Activated naive CD4-positive, alpha-beta T cell treated with anti-CD3 and anti-CD28 coated beads, Interleukin-2, amount 50 U/mL, for 24 hours (primary cell): Measurements from ENCODE around the gene PDZRN3.
"Not testable (repeated sequence)": the region's sequence is repeated elsewhere in the genome, so short reads cannot be mapped to it uniquely, and the experiment has no call there.

ENCODE experiments used
- H3K27ac Mint-ChIP-seq: one replicate; pipeline ENCODE4 v1.8.0; 2021; ENCODE audit warnings: mild to moderate bottlenecking, mixed read lengths
- H3K27me3 Mint-ChIP-seq: one replicate; pipeline ENCODE4 v1.8.0; 2021; ENCODE audit warnings: mixed read lengths
- H3K36me3 Mint-ChIP-seq: one replicate; pipeline ENCODE4 v1.8.0; 2021; ENCODE audit warnings: mixed read lengths
- H3K4me1 Mint-ChIP-seq: one replicate; pipeline ENCODE4 v1.8.0; 2021; ENCODE audit warnings: mixed read lengths
- H3K4me3 Mint-ChIP-seq: one replicate; pipeline ENCODE4 v1.8.0; 2021; ENCODE audit warnings: mild to moderate bottlenecking, mixed read lengths
- H3K9me3 Mint-ChIP-seq: one replicate; pipeline ENCODE4 v1.8.0; 2021; ENCODE audit warnings: mixed read lengths

The PDZRN3 gene

DNA sequence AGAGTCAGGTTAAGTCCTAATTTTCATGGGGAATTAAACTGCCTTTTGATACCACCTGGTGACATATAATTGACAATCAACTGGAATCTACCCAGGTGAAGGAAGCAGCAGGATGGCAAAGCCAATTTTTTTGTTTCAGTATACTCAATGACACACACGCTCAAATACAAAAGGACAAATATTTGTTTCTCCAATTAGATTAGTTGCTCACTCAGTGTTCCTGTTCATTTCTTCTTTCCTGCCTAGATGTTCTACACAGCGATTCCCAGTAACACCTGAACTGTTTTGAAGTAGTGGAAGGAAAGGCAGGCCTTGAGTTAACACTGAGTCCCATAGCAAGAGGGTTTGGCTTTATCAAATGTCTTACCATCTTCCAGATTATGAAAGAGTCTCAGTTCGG lies 157.5 kb downstream of the PDZRN3 start:
- H3K36me3 Mint-ChIP-seq: no peaks in the 10 kb centered on the region
- no peaks in the 10 kb centered on the region for H3K9me3 Mint-ChIP-seq
- no peak overlapping the region for H3K4me3 Mint-ChIP-seq
- peaks cover 4% of the 10 kb centered on the region for H3K27me3 Mint-ChIP-seq
- no peaks in the 10 kb centered on the region for H3K4me1 Mint-ChIP-seq
- H3K27ac Mint-ChIP-seq: no peak overlapping the region

DNA sequence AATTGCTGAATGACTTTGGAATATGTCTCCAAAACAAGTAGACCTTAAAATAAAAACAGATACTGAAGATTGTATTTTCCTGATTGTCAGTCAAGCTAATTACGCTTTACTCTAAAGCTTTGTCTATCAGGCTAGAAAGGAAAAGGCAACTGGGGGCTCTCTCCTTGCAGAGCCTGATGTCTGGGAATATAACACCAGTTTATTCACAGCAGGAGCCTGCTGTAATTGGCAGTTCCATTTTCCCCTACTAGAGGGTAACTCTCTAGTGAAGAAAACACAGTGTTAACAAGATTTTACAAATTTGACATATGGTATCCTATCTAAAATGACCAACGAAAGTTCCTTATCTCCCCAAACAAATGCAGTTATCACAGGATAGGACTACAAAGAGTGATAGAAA lies 158.8 kb downstream of the PDZRN3 start:
- peaks cover 4% of the 10 kb centered on the region for H3K27me3 Mint-ChIP-seq
- no peaks in the 10 kb centered on the region for H3K9me3 Mint-ChIP-seq
- H3K36me3 Mint-ChIP-seq: no peaks in the 10 kb centered on the region
- H3K4me3 Mint-ChIP-seq: no peak overlapping the region
- no peaks in the 10 kb centered on the region for H3K4me1 Mint-ChIP-seq
- H3K27ac Mint-ChIP-seq: no peak overlapping the region

DNA sequence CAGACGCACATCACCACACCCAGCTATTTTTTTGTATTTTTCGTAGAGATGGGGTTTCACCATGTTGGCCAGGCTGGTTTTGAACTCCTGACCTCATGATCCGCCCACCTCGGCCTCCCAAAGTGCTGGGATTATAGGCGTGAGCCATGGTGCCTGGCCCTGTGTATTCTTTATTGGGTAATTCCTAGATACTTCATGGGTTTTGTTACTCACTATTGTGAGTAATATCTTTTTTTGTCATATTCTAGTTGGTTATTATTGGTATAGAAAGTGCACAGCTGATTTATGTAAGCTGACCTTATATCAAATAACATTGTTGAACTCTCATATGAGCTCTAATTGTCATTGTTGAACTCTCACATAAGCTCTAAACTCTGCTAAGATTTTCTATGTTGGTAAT lies 160.6 kb downstream of the PDZRN3 start:
- not testable (repeated sequence) for H3K9me3 Mint-ChIP-seq, H3K4me3 Mint-ChIP-seq, H3K36me3 Mint-ChIP-seq, H3K4me1 Mint-ChIP-seq, H3K27ac Mint-ChIP-seq, H3K27me3 Mint-ChIP-seq

DNA sequence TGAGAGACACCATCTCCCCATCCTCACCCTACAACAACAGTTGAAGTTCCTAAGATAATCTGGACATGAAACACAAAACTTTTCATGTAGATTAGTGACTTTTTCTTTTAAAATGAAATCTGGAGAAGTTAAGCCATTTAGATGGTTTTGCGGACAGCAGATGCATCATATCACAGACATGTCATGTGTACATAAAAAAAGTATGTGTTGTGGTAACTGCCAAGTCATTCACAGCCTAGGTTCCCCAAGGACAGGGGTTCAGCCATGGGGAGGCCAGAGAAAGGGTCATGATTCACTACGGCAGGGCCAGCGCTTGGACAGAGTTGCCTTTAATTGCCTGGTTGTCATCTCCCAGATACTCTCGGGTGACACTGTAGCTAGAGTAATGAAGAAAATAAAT lies 163.2 kb downstream of the PDZRN3 start:
- Mint-ChIP-seq H3K27ac (no peak overlapping the region), H3K4me3 (no peak overlapping the region), H3K9me3 (no peaks in the 10 kb centered on the region), H3K27me3 (peaks cover 4% of the 10 kb centered on the region), H3K36me3 (no peaks in the 10 kb centered on the region), H3K4me1 (no peaks in the 10 kb centered on the region)

DNA sequence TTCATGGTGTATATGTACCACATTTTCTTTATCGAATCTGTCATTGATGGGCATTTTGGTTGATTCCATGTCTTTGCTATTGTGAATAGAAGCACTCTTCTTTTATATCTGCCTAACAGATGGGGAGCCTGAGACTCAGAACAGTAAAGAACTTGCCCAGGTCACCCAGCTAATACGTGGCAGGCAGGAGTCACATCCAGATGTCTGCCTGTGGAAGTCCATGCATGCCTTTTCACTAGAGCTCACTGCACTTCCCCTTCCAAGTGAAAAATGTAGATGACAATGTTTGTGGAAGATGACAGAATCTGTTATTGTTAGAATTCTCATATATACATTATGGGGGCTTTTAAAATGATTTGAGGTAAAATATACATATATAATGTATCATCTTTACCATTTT lies 165.0 kb downstream of the PDZRN3 start:
- no peaks in the 10 kb centered on the region for H3K9me3 Mint-ChIP-seq
- no peaks in the 10 kb centered on the region for H3K36me3 Mint-ChIP-seq
- no peak overlapping the region for H3K4me3 Mint-ChIP-seq
- no peaks in the 10 kb centered on the region for H3K4me1 Mint-ChIP-seq
- no peak overlapping the region for H3K27ac Mint-ChIP-seq
- peaks cover 4% of the 10 kb centered on the region for H3K27me3 Mint-ChIP-seq

DNA sequence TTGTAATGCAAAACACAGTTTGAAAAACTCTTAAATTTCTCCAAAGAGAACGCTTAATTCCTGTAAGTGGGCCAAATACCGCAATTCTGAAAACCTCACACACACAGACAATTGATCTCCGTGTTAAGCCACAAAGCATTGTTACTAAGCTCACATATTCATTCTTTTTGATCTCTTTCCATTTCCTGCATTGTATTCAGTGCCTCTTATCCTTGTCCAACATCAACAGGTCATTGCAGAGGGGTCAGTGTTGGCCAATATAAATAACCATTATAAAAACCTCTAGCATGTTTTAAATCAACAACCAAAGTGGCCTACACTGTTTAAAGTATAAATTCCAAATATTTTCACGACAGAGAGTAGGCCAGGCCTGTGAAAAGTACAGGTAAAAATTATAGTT lies 171.1 kb downstream of the PDZRN3 start:
- no peaks in the 10 kb centered on the region for H3K27me3 Mint-ChIP-seq
- H3K9me3 Mint-ChIP-seq: no peaks in the 10 kb centered on the region
- H3K4me1 Mint-ChIP-seq: no peaks in the 10 kb centered on the region
- no peak overlapping the region for H3K4me3 Mint-ChIP-seq
- H3K36me3 Mint-ChIP-seq: no peaks in the 10 kb centered on the region
- H3K27ac Mint-ChIP-seq: no peak overlapping the region

DNA sequence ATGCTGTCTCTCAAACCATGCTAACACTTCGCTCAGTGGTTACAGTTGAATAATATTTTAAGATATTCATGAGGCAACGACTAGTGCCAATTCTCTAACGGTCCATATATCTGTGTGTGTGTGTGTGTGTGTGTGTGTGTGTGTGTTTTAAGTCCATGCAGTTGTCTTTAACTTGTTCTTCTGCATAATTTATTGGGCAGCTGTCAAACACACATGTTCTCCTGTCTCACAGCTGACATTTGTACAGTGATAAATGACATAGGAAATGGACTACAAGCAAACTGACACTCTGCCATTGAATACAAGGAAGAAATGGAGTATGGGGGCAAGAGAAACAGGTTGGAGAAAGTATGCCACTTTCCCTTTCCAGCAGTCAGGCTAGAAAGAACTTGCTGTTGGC lies 172.0 kb downstream of the PDZRN3 start:
- H3K36me3 Mint-ChIP-seq: no peaks in the 10 kb centered on the region
- H3K27me3 Mint-ChIP-seq: no peaks in the 10 kb centered on the region
- H3K4me1 Mint-ChIP-seq: no peaks in the 10 kb centered on the region
- no peaks in the 10 kb centered on the region for H3K9me3 Mint-ChIP-seq
- no peak overlapping the region for H3K27ac Mint-ChIP-seq
- no peak overlapping the region for H3K4me3 Mint-ChIP-seq

DNA sequence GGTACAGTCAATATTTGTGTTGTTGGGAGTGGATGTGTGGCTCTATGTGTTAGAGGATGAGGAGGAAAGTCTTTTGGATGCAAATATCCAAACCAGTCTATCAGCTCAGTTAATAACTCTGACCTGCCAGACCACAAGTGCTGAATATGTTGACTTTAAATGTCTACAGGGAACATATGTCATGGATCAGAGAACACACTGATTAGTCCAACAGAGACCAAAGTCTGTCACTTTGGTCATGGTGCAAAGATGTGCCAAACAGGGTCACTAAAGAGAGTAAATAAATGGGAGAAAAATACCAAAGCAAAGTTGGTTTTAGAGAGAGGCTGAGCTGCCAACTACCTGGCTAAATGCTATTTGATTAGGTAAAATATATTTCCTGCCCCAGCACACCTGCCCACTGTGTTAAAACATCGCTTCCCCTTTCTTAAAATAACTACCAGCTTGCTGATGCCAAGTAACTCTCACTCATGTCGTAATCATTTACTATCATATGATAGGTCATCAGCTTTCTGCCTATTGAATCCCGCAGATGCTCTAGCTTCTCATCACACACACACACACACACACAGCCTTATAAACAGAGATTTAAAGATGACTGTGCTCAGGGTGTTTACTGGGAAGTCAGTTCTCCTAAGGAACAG lies 173.3 kb downstream of the PDZRN3 start:
- H3K27me3 Mint-ChIP-seq: no peaks in the 10 kb centered on the region
- H3K36me3 Mint-ChIP-seq: no peaks in the 10 kb centered on the region
- H3K4me1 Mint-ChIP-seq: no peaks in the 10 kb centered on the region
- no peaks in the 10 kb centered on the region for H3K9me3 Mint-ChIP-seq
- H3K4me3 Mint-ChIP-seq: no peak overlapping the region
- H3K27ac Mint-ChIP-seq: no peak overlapping the region

DNA sequence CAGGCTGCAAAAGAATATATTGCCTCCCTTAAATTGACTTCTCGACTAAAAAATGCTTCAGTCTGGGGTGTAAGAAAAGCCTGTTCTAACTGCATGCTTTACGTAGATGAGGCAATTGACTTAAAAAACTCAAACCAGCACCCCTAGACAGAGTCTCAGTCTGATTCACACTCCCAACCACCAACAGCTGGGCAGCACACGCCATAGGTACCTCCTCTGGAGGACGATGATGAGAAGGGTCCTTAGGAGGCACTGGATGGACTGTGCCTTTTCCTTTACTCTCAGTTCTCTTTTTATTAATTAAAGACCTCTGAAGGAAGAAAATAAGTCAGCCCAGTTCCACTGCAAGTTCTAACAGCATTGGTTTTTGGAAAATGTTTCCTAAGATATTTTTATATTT lies 175.0 kb downstream of the PDZRN3 start:
- Mint-ChIP-seq H3K4me1 (no peaks in the 10 kb centered on the region), H3K9me3 (no peaks in the 10 kb centered on the region), H3K4me3 (no peak overlapping the region), H3K27ac (no peak overlapping the region), H3K36me3 (no peaks in the 10 kb centered on the region), H3K27me3 (no peaks in the 10 kb centered on the region)

DNA sequence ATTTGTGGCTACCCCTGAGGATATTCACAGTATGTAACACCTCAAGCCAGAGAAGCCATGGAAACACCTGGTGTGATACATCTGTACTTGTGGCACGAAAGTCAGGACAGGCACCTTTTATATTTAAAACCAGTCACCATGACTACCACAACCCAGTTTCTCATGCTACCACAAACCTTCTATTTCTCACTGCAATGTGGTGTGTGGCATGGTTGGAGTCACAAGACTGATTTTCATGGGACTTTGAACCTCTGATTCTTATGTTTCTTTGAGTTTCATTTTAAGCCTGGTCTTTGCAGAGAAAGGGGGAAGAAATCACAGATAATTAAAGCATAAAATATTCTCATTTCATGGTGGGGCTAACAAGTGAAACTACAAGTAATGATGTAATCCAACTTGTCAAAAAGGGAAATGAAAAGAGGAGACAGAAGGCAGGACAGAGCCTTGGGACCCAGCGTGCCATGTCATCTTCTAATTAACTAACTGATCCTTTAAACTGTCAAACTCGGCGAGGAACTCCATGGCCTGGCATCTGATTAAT lies 175.9 kb downstream of the PDZRN3 start:
- no peaks in the 10 kb centered on the region for H3K9me3 Mint-ChIP-seq
- H3K4me1 Mint-ChIP-seq: no peaks in the 10 kb centered on the region
- H3K27me3 Mint-ChIP-seq: no peaks in the 10 kb centered on the region

DNA sequence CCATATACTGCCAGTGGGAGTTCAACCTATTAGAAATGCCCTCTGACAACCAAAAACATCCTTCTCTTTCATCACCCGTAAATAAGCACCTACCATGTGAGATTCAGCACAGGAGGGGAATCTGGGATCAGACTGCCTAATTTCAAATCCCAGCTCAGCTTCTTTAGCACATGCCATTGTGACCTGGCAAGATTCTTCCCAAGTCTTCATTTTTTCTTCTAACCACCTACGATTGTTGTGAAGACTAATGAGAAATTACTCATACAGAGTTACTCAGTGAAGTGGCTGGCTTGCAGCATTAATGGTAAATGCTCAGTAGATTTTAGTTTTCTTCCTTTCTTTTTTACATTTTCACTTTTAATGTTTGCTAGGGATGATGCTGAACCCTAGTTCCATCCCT lies 176.7 kb downstream of the PDZRN3 start:
- H3K4me3 Mint-ChIP-seq: no peak overlapping the region
- no peaks in the 10 kb centered on the region for H3K36me3 Mint-ChIP-seq
- H3K27ac Mint-ChIP-seq: no peak overlapping the region
- H3K4me1 Mint-ChIP-seq: no peaks in the 10 kb centered on the region
- no peaks in the 10 kb centered on the region for H3K9me3 Mint-ChIP-seq
- no peaks in the 10 kb centered on the region for H3K27me3 Mint-ChIP-seq

More for the DNA sequence above, 175.9 kb downstream of the PDZRN3 start:
- Mint-ChIP-seq H3K36me3 (no peaks in the 10 kb centered on the region), H3K27ac (no peak overlapping the region), H3K4me3 (no peak overlapping the region)

DNA sequence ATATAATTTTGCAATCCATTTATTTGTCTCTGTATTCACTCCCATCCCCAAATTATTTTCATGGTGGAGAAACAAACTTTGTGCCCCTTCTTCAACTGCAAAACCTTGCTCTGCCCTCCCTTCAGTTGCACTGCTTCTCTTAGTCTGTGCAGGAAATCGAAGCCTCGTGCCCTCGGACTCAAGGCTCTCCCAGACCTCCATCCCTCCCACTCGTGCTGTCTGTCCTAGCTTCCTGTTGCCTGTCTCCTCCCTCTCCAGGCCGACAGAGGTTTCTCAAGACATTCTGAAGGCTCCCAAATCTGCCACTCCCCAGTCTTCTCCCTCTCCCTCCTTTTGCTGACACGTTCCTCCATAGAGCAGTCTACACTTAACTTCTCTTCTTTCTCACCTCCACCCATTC lies 177.6 kb downstream of the PDZRN3 start:
- Mint-ChIP-seq H3K4me3 (no peak overlapping the region), H3K27ac (no peak overlapping the region), H3K9me3 (no peaks in the 10 kb centered on the region), H3K27me3 (no peaks in the 10 kb centered on the region), H3K4me1 (no peaks in the 10 kb centered on the region), H3K36me3 (no peaks in the 10 kb centered on the region)

DNA sequence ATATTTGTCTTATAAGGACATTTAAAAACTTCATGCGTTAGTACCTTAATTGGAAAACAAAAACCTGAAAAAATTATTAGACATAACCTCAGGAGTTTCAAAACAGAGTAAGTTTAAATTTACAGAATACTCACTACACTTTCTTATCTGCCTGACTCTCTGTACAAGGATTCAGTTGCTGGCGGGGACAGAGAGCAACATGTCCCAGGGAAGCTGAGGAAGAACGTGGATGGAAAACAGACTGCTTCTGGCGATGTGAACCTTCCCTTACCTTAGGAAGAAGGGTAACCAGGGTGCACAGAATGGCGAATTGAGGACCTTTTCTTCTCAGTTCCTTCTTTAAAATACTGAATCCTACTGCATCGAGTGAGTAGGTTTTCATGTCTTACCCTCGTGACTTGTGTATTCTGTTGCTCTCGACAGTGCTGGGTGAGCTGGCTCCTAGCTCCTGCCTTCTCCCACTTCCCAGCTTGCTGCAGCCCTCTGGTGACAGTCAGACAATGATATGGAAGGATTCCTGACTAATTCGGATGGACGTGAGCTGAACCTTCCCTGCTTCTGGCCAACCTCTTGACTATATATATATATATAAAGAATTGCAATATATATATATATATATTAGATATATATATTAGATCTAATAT lies 178.2 kb downstream of the PDZRN3 start:
- Mint-ChIP-seq H3K4me1 (no peaks in the 10 kb centered on the region), H3K4me3 (no peak overlapping the region), H3K27me3 (no peaks in the 10 kb centered on the region)

DNA sequence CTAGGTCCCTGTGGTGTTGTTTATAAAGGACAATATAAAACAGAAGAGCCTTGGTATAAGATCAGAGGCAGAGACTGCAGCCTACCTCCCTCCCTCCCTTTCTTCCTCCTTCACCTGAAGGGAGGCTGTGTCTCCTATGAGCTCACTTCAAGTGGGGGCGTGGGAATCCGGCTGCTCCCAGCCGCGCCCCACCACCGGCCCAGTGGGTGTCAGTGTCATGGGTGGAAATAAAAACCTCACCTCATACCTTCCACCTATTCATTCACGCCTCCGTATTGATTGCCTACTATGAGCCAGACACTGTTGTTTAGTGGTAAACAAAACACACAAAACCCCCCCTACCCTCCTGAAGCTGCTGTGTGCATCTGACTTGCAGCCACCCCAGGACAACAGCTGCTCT lies 181.9 kb downstream of the PDZRN3 start:
- no peaks in the 10 kb centered on the region for H3K27me3 Mint-ChIP-seq
- H3K4me1 Mint-ChIP-seq: no peaks in the 10 kb centered on the region
- H3K4me3 Mint-ChIP-seq: no peak overlapping the region
- no peaks in the 10 kb centered on the region for H3K36me3 Mint-ChIP-seq
- no peak overlapping the region for H3K27ac Mint-ChIP-seq
- no peaks in the 10 kb centered on the region for H3K9me3 Mint-ChIP-seq

More for the DNA sequence above, 178.2 kb downstream of the PDZRN3 start:
- Mint-ChIP-seq H3K9me3 (no peaks in the 10 kb centered on the region), H3K36me3 (no peaks in the 10 kb centered on the region), H3K27ac (no peak overlapping the region)

DNA sequence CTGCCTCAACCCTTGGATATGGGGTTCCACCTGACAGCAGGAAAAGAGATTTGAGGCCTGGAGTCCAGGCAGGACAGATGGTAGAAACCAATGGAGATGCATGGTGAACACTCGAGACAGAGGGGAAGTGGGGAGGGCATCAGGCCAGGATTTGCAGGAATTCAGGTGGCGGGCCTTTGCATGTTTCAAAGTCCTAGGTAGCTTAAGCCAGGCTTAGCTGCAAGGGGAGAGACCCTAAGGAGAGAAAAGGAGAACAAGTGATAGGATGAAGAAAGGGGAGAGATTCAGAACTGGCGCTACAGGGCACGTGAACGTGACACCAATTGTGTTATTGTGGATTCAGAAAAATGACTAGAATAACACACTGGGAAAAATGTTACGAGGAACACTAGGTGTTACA lies 182.6 kb downstream of the PDZRN3 start:
- no peak overlapping the region for H3K4me3 Mint-ChIP-seq
- H3K27ac Mint-ChIP-seq: no peak overlapping the region
- no peaks in the 10 kb centered on the region for H3K4me1 Mint-ChIP-seq
- no peaks in the 10 kb centered on the region for H3K27me3 Mint-ChIP-seq
- no peaks in the 10 kb centered on the region for H3K36me3 Mint-ChIP-seq
- H3K9me3 Mint-ChIP-seq: no peaks in the 10 kb centered on the region

DNA sequence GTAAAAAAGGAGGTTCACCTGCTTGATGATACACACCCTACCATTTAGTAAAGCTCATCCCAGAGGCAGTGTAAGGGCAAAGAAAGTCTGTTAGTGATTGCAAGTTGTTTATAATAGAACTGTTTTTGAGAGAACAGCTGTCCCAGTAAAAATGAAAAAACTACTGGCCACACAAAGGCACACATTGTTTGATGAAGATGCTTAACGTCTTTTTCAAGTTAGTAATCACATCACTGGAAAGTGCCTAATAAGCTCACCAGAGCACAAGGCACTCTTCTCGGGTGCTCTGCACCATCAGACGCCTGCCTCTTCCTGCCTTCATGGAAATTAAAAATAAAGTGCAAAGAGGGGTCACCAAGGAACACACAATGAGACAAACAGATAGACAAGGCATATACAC lies 186.9 kb downstream of the PDZRN3 start:
- Mint-ChIP-seq H3K27ac (no peak overlapping the region), H3K4me1 (no peaks in the 10 kb centered on the region), H3K36me3 (no peaks in the 10 kb centered on the region), H3K4me3 (no peak overlapping the region), H3K9me3 (no peaks in the 10 kb centered on the region), H3K27me3 (peaks cover 2% of the 10 kb centered on the region)

DNA sequence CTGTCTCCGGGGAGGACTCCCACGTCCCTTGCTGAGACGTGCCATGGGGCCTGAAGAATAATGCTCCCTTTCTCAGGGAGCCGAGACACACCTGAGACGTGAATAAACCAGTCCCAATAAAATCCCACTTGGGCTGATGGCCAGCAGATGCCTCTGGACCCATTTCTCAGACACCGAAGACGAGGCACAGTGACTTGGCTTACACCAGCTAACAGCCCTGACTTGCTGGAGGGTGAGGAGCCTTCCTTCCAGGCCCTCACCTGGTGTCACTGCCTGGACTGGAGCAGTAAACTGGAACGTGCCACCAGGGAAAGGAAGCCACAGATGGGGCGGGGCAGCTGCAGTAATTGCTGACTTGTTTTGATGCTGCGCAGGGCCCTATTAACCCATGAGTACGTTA lies 189.7 kb downstream of the PDZRN3 start:
- no peaks in the 10 kb centered on the region for H3K4me1 Mint-ChIP-seq
- H3K9me3 Mint-ChIP-seq: no peaks in the 10 kb centered on the region
- no peak overlapping the region for H3K4me3 Mint-ChIP-seq
- no peak overlapping the region for H3K27ac Mint-ChIP-seq
- H3K36me3 Mint-ChIP-seq: no peaks in the 10 kb centered on the region
- peaks cover 2% of the 10 kb centered on the region for H3K27me3 Mint-ChIP-seq
